Measurements from ENCODE around the gene RTN1. TPM values are rescaled to one million over a fixed set of nuclear protein-coding genes. Genes with fewer than 3 reads are reported as not detected.

The RTN1 gene
- total RNA-seq, 1 experiment from 2014 or later, result 5.3 TPM

GRCh38 chr14:59850458-59850857 lies 20.1 kb downstream of the RTN1 start:
- no peak for DNase-seq (ENCODE audit: low read depth)

- DNase-seq (ENCODE audit: low read depth), result no peak
Measured at GRCh38 chr14:59849411-59850130, 21.0 kb downstream of the RTN1 start.

- DNase-seq (ENCODE audit: low read depth), result no peak
Measured at GRCh38 chr14:59848671-59849070, 21.9 kb downstream of the RTN1 start.

GRCh38 chr14:59847711-59848110 lies 22.9 kb downstream of the RTN1 start:
- DNase-seq (ENCODE audit: low read depth), result no peak

- no peak for DNase-seq (ENCODE audit: low read depth)
Measured at GRCh38 chr14:59846595-59846994, 24.0 kb downstream of the RTN1 start.

GRCh38 chr14:59845245-59845644 lies 25.3 kb downstream of the RTN1 start:
- no peak for DNase-seq (ENCODE audit: low read depth)

- no peak for DNase-seq (ENCODE audit: low read depth)
Measured at GRCh38 chr14:59844186-59844812, 26.3 kb downstream of the RTN1 start.

GRCh38 chr14:59836116-59836515 lies 34.5 kb downstream of the RTN1 start:
- peak; percentile 25 for DNase-seq (ENCODE audit: low read depth)

- no peak for DNase-seq (ENCODE audit: low read depth)
Measured at GRCh38 chr14:59832653-59833294, 37.8 kb downstream of the RTN1 start.

GRCh38 chr14:59831121-59831730 lies 39.4 kb downstream of the RTN1 start:
- DNase-seq (ENCODE audit: low read depth), result no peak

- DNase-seq (ENCODE audit: low read depth), result no peak
Measured at GRCh38 chr14:59830338-59830734, 40.2 kb downstream of the RTN1 start.

GRCh38 chr14:59829469-59830337 lies 40.9 kb downstream of the RTN1 start:
- DNase-seq (ENCODE audit: low read depth), result peak; percentile 69

- DNase-seq (ENCODE audit: low read depth), result no peak
Measured at GRCh38 chr14:59828276-59828675, 42.3 kb downstream of the RTN1 start.

- no peak for DNase-seq (ENCODE audit: low read depth)
Measured at GRCh38 chr14:59827401-59827800, 43.2 kb downstream of the RTN1 start.

GRCh38 chr14:59826150-59826549 lies 44.4 kb downstream of the RTN1 start:
- DNase-seq (ENCODE audit: low read depth), result no peak

- DNase-seq (ENCODE audit: low read depth), result no peak
Measured at GRCh38 chr14:59823179-59823578, 47.4 kb downstream of the RTN1 start.

- no peak for DNase-seq (ENCODE audit: low read depth)
Measured at GRCh38 chr14:59819446-59820088, 51.0 kb downstream of the RTN1 start.

- no peak for DNase-seq (ENCODE audit: low read depth)
Measured at GRCh38 chr14:59816941-59817340, 53.6 kb downstream of the RTN1 start.

GRCh38 chr14:59814988-59815387 lies 55.6 kb downstream of the RTN1 start:
- DNase-seq (ENCODE audit: low read depth), result no peak

- no peak for DNase-seq (ENCODE audit: low read depth)
Measured at GRCh38 chr14:59811815-59812214, 58.8 kb downstream of the RTN1 start.

GRCh38 chr14:59811073-59811472 lies 59.5 kb downstream of the RTN1 start:
- DNase-seq (ENCODE audit: low read depth), result no peak
